GM12878 (cell line): ENCODE measurements around the gene SUSD1. TPM values are rescaled to one million over a fixed set of nuclear protein-coding genes. Genes with fewer than 3 reads are reported as not detected.
A peak's percentile ranks its signal among the peaks of the same experiment; 100 is the strongest.

ENCODE experiments used
- ATF3 ChIP-seq: IDR thresholded peaks from 2 replicates; pipeline ENCODE4 v1.6.1; 2011; ENCODE audit warnings: low read depth, mild to moderate bottlenecking, low read length, moderate library complexity, borderline replicate concordance; ENCODE audit errors: extremely low read depth
- BACH1 ChIP-seq: fragments of 450-650 bp; IDR thresholded peaks from 2 replicates; pipeline ENCODE4 v1.6.1; 2017; ENCODE audit warnings: mild to moderate bottlenecking, borderline replicate concordance
- CUX1 ChIP-seq: IDR thresholded peaks from 2 replicates; pipeline ENCODE4 v1.6.1; 2012; ENCODE audit warnings: improper control_type of control experiment, low read depth, low read length; ENCODE audit not compliant: insufficient replicate concordance
- EP300 ChIP-seq, 2 experiments: fragments of 150-350 bp in 1 of 2; IDR thresholded peaks; 2 replicates each; pipeline ENCODE4 v1.6.1; 2011 to 2012; ENCODE audit warnings: low read depth in 2 of 2, low read length in 2 of 2, borderline replicate concordance in 1 of 2, improper control_type of control experiment in 1 of 2, inconsistent platforms in 1 of 2; ENCODE audit not compliant: control insufficient read depth in 1 of 2
- IKZF2 ChIP-seq, 2 experiments: fragments of 450-650 bp; IDR thresholded peaks; 2 replicates each; pipeline ENCODE4 v1.6.1; 2017; ENCODE audit warnings: mild to moderate bottlenecking in 2 of 2, moderate library complexity in 2 of 2
- JUND ChIP-seq: IDR thresholded peaks from 2 replicates; pipeline ENCODE4 v1.6.1; 2012; ENCODE audit warnings: low read depth, mild to moderate bottlenecking, low read length, improper control_type of control experiment, moderate library complexity
- KAT2A ChIP-seq: conservative IDR thresholded peaks from 2 replicates; pipeline ENCODE4 v1.6.1; 2011; ENCODE audit warnings: low read depth, low read length; ENCODE audit not compliant: control insufficient read depth
- MLLT1 ChIP-seq: fragments of 450-650 bp; IDR thresholded peaks from 2 replicates; pipeline ENCODE4 v1.6.1; 2016; ENCODE audit warnings: mild to moderate bottlenecking
- MYB ChIP-seq: fragments of 150-350 bp; IDR thresholded peaks from 2 replicates; pipeline ENCODE4 v1.6.1; 2014; ENCODE audit warnings: mild to moderate bottlenecking, low read depth, low read length, borderline replicate concordance
- PBX3 ChIP-seq: IDR thresholded peaks from 2 replicates; pipeline ENCODE4 v1.6.1; 2011; ENCODE audit warnings: mild to moderate bottlenecking, low read depth, low read length, moderate library complexity; ENCODE audit not compliant: insufficient replicate concordance
- POLR2AphosphoS2 ChIP-seq: IDR thresholded peaks from 2 replicates; pipeline ENCODE4 v1.6.1; 2011; ENCODE audit warnings: low read depth, mild to moderate bottlenecking, low read length, improper control_type of control experiment, moderate library complexity
- POLR2AphosphoS5 ChIP-seq: IDR thresholded peaks from 2 replicates; pipeline ENCODE4 v1.6.1; 2011; ENCODE audit warnings: mild to moderate bottlenecking, low read length, inconsistent platforms
- RFX5 ChIP-seq: IDR thresholded peaks from 2 replicates; pipeline ENCODE4 v1.6.1; 2011; ENCODE audit warnings: low read depth, low read length, improper control_type of control experiment
- SREBF2 ChIP-seq: IDR thresholded peaks from 2 replicates; pipeline ENCODE4 v1.6.1; 2012; ENCODE audit warnings: mild to moderate bottlenecking, low read length
- SUPT20H ChIP-seq: IDR thresholded peaks from 2 replicates; pipeline ENCODE4 v1.6.1; 2011; ENCODE audit warnings: low read depth, mild to moderate bottlenecking, low read length, moderate library complexity, borderline replicate concordance; ENCODE audit not compliant: control insufficient read depth
- USF1 ChIP-seq: IDR thresholded peaks from 2 replicates; pipeline ENCODE4 v1.6.1; 2011; ENCODE audit warnings: borderline replicate concordance, low read depth, mild to moderate bottlenecking, moderate library complexity, mixed read lengths, low read length; ENCODE audit not compliant: insufficient read depth; ENCODE audit errors: extremely low read length
- ZNF384 ChIP-seq: IDR thresholded peaks from 2 replicates; pipeline ENCODE4 v1.6.1; 2012; ENCODE audit warnings: low read depth, mild to moderate bottlenecking, low read length, improper control_type of control experiment, borderline replicate concordance
- polyA plus RNA-seq, 11 experiments: library from polyadenylated mRNA; depleted of rRNA in 4 of 11; unstranded in 6 of 11; stranded (reverse) in 5 of 11; fragments of >200 nt; fragmentation: Nextera tagmentation in 4 of 11; fragmentation: Illumina TruSeq in 1 of 11; extraction: Ambion mirVana in 4 of 11; extraction: Trizol in 1 of 11; gene quantifications; 1 replicate in 1 of 11; 2 replicates in 10 of 11; pipeline versions ENCODE4 v1.2.1 to v1.2.3, GENCODE V29; 2011 to 2016; ENCODE audit warnings: inconsistent platforms in 2 of 11, missing spikeins in 2 of 11, low read depth in 1 of 11
- total RNA-seq, 4 experiments: library from RNA; depleted of rRNA in 3 of 4; stranded (reverse); fragments of >200 nt in 3 of 4; fragmentation: Illumina TruSeq in 1 of 4; extraction: Trizol in 1 of 4; gene quantifications; 2 replicates each; pipeline versions ENCODE4 v1.2.1 to v1.2.3, GENCODE V29; 2013 to 2021

Gene SUSD1
- total and polyA plus RNA-seq, 10 of the 15 experiments (the other 5 are each of a cell fraction or from before 2014, with no cell fraction given), result 6.7 to 20.8 (median 13.2) TPM

GRCh38 chr9:112069318-112070169, 105.6 kb downstream of the SUSD1 start (continued):
- no peak for TF ChIP-seq CUX1
- TF ChIP-seq SUPT20H, result no peak
- no peak for TF ChIP-seq EP300 (IDR thresholded peaks at IDR 0.05; ENCODE audit: borderline replicate concordance in 1 of 2, control insufficient read depth in 1 of 2, low read depth in 2 of 2, low read length in 2 of 2)
- no peak for TF ChIP-seq PBX3
- TF ChIP-seq SREBF2, result no peak
- TF ChIP-seq POLR2AphosphoS5, result no peak
- TF ChIP-seq JUND, result no peak
- no peak for TF ChIP-seq USF1
- peak; percentile 58 to 75 for TF ChIP-seq IKZF2 (IDR thresholded peaks at IDR 0.05)
- no peak for TF ChIP-seq ATF3
- peak; percentile 92 for TF ChIP-seq MLLT1
- no peak for TF ChIP-seq KAT2A
- no peak for TF ChIP-seq POLR2AphosphoS2
- no peak for TF ChIP-seq RFX5
- TF ChIP-seq MYB, result no peak
- no peak for TF ChIP-seq ZNF384
- TF ChIP-seq BACH1, result no peak
